Vagina (tissue), 2 donors: Measurements from ENCODE around the gene LIN7C. TPM values are rescaled to one million over a fixed set of nuclear protein-coding genes. Genes with fewer than 3 reads are reported as not detected.
A peak's percentile ranks its signal among the peaks of the same experiment; 100 is the strongest.

Experiments
- DNase-seq, 2 donors: peaks; one replicate each; pipeline ENCODE4 v3.0.0-alpha.2; 2017; ENCODE audit errors: extremely low spot score in 2 of 2
- H3K27ac ChIP-seq: fragments of 200-600 bp; sonication (generic); one replicate; pipeline ENCODE4 v1.5.1; 2019
- H3K27me3 ChIP-seq: fragments of 200-600 bp; sonication (generic); one replicate; pipeline ENCODE4 v1.5.1; 2019
- H3K36me3 ChIP-seq, 2 donors: fragments of 200-600 bp; sonication (generic); one replicate each; pipeline ENCODE4 v1.5.1; 2017 to 2019
- H3K4me1 ChIP-seq: fragments of 200-600 bp; sonication (generic); one replicate; pipeline ENCODE4 v1.5.1; 2019
- H3K4me3 ChIP-seq, 2 donors: fragments of 200-600 bp; sonication (generic); 1 replicate in 1 of 2; 2 replicates in 1 of 2; pipeline ENCODE4 v1.5.1; 2016 to 2019
- H3K9me3 ChIP-seq: fragments of 200-600 bp; sonication (generic); one replicate; pipeline ENCODE4 v1.5.1; 2019
- CTCF ChIP-seq, 3 experiments: fragments of 450-650 bp in 2 of 3; fragments of 200-600 bp in 1 of 3; sonication (generic) in 1 of 3; IDR thresholded peaks; one replicate each; pipeline ENCODE4 v1.5.1; 2017 to 2019; ENCODE audit warnings: antibody characterized with exemption in 3 of 3, mild to moderate bottlenecking in 2 of 3, moderate library complexity in 2 of 3
- POLR2A ChIP-seq, 2 donors: fragments of 450-650 bp; IDR thresholded peaks; one replicate each; pipeline ENCODE4 v1.6.1; 2017; ENCODE audit warnings: antibody characterized with exemption in 2 of 2, mild to moderate bottlenecking in 2 of 2, moderate library complexity in 2 of 2
- POLR2AphosphoS5 ChIP-seq, 2 donors: sonication (generic); formaldehyde crosslinking; IDR thresholded peaks; one replicate each; pipeline ENCODE4 v1.9.0; 2017; ENCODE audit warnings: antibody characterized with exemption in 2 of 2, mild to moderate bottlenecking in 2 of 2, low read depth in 1 of 2; ENCODE audit not compliant: insufficient read depth in 1 of 2
- intact Hi-C: fragments of 100-400 bp; cut with DNase I; formaldehyde crosslinking; loops from one replicate; pipeline ENCODE4 v1.15.1; 2023
- total RNA-seq: library from RNA; depleted of rRNA; stranded (reverse); fragments of >200 nt; gene quantifications from one replicate; pipeline ENCODE4 v1.2.3, GENCODE V29; 2016

The LIN7C gene
- total RNA-seq, 1 donor from 2014 or later = 30.9 TPM

DNA sequence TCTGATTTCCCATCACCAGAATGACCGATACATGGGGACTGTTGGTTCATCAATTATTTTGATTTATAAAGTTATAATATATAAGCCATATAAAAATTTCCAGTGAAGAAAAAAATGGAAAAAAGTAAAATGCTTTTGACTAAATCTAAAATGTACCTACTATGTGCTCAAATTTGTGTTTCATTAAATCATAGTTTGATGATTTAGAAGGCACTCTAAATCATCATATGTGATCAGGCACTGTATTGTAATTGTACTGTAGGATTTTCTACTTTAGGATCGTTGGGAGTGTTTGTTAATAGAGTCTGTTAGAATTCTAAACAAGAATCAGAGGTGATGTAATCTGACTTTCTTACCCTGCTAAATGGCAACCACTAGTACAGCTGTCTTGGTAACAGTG lies 2.4 kb downstream of the LIN7C start:
- no peak for DNase-seq
- Histone ChIP-seq H3K4me1 (peaks cover 51% of the 10 kb centered on the region), H3K4me3 (no peak overlapping the region), H3K9me3 (no peaks in the 10 kb centered on the region), H3K36me3 (peaks cover 0 to 13% of the 10 kb centered on the region in 2 donors), H3K27me3 (no peaks in the 10 kb centered on the region), H3K27ac (no peak overlapping the region)
- no peak for TF ChIP-seq POLR2AphosphoS5 (IDR thresholded peaks at IDR 0.05; ENCODE audit: insufficient read depth in 1 of 2, low read depth in 1 of 2)
- no peak for TF ChIP-seq POLR2A (IDR thresholded peaks at IDR 0.05)
- TF ChIP-seq CTCF (IDR thresholded peaks at IDR 0.05) = no peak
- intact Hi-C loops = no loop called here

- Histone ChIP-seq H3K27me3 (no peaks in the 10 kb centered on the region), H3K36me3 (peaks cover 0 to 24% of the 10 kb centered on the region in 2 donors), H3K4me1 (peaks cover 49% of the 10 kb centered on the region), H3K9me3 (no peaks in the 10 kb centered on the region), H3K4me3 (no peak overlapping the region), H3K27ac (no peak overlapping the region)
- intact Hi-C loops = no loop called here
- DNase-seq = no peak
- no peak for TF ChIP-seq POLR2AphosphoS5 (IDR thresholded peaks at IDR 0.05; ENCODE audit: insufficient read depth in 1 of 2, low read depth in 1 of 2)
- no peak for TF ChIP-seq CTCF (IDR thresholded peaks at IDR 0.05)
- no peak for TF ChIP-seq POLR2A (IDR thresholded peaks at IDR 0.05)
Observed at GRCh38 chr11:27501100-27501499, 5.5 kb downstream of the LIN7C start.

GRCh38 chr11:27497911-27498310 lies 8.7 kb downstream of the LIN7C start:
- H3K4me1 ChIP-seq = peaks cover 20% of the 10 kb centered on the region
- peaks cover 0 to 27% of the 10 kb centered on the region in 2 donors for H3K36me3 ChIP-seq

GRCh38 chr11:27497284-27497866 lies 9.2 kb downstream of the LIN7C start:
- Histone ChIP-seq H3K4me1 (peaks cover 15% of the 10 kb centered on the region), H3K9me3 (no peaks in the 10 kb centered on the region), H3K27ac (no peak overlapping the region), H3K4me3 (no peak overlapping the region), H3K36me3 (peaks cover 0 to 31% of the 10 kb centered on the region in 2 donors), H3K27me3 (no peaks in the 10 kb centered on the region)
- peak in 2 of 3 experiments; percentile 14 to 24 for TF ChIP-seq CTCF (IDR thresholded peaks at IDR 0.05)
- no peak for TF ChIP-seq POLR2A (IDR thresholded peaks at IDR 0.05)
- intact Hi-C loops = loop anchor here (5.0 kb wide), 1 partner anchor 315 kb away; no protein-coding TSS in a partner anchor
- DNase-seq = no peak

More at GRCh38 chr11:27497911-27498310, 8.7 kb downstream of the LIN7C start:
- no peaks in the 10 kb centered on the region for H3K9me3 ChIP-seq
- intact Hi-C loops = loop anchor here (5.0 kb wide), 1 partner anchor 316 kb away; no protein-coding TSS in a partner anchor
- no peak overlapping the region for H3K4me3 ChIP-seq
- no peaks in the 10 kb centered on the region for H3K27me3 ChIP-seq
- H3K27ac ChIP-seq = no peak overlapping the region
- no peak for DNase-seq
- TF ChIP-seq POLR2AphosphoS5 (IDR thresholded peaks at IDR 0.05; ENCODE audit: insufficient read depth in 1 of 2, low read depth in 1 of 2) (no peak), POLR2A (IDR thresholded peaks at IDR 0.05) (no peak), CTCF (IDR thresholded peaks at IDR 0.05) (no peak)

- H3K36me3 ChIP-seq = peaks cover 0 to 39% of the 10 kb centered on the region in 2 donors
- intact Hi-C loops = loop anchor here (5.0 kb wide), 1 partner anchor 314 kb away; no protein-coding TSS in a partner anchor
- H3K4me3 ChIP-seq = no peak overlapping the region
- no peaks in the 10 kb centered on the region for H3K9me3 ChIP-seq
- no peak overlapping the region for H3K27ac ChIP-seq
- peaks cover 11% of the 10 kb centered on the region for H3K4me1 ChIP-seq
- no peaks in the 10 kb centered on the region for H3K27me3 ChIP-seq
- TF ChIP-seq POLR2AphosphoS5 (IDR thresholded peaks at IDR 0.05; ENCODE audit: insufficient read depth in 1 of 2, low read depth in 1 of 2) (no peak), CTCF (IDR thresholded peaks at IDR 0.05) (no peak), POLR2A (IDR thresholded peaks at IDR 0.05) (no peak)
- DNase-seq = no peak
Observed at GRCh38 chr11:27496461-27496860, 10.1 kb downstream of the LIN7C start.
